ENCODE data around the gene VTI1A.
"Not testable (repeated sequence)": the region's sequence is repeated elsewhere in the genome, so short reads cannot be mapped to it uniquely, and the experiment has no call there.

Gene VTI1A

DNA sequence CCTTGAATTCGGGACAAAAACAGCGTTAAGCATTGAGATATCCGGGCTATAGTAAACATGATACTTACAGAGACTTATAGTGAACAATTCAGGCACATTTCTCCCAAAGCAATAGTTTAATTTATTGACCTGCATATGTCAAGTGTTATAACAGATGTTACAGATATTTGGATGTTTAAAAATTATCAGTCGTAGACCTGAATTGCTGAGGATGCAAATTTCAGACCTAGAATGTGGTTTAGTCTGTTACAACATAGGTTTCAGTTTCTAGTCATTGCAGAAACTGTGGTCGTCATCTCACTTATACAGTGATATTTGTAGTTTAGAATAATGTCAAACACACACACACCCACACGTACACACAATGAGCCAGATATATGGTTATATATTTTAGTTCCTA lies 85.2 kb downstream of the VTI1A start:
- TF ChIP-seq Cebpa-rat (IDR thresholded peaks at IDR 0.05): no peak
- no peak overlapping the region for H3K9ac ChIP-seq
- no peak overlapping the region for H3K4me3 ChIP-seq
- no peaks in the 10 kb centered on the region for H3K36me3 ChIP-seq
- H3K27ac ChIP-seq: no peak overlapping the region
- H3K4me1 ChIP-seq: 0 out of 2 replicates have a peak, but pooled peaks cover 4% of the 10 kb centered on the region
- no peaks in the 10 kb centered on the region for H3K9me3 ChIP-seq
- no peak overlapping the region for H3K4me2 ChIP-seq
- no peaks in the 10 kb centered on the region for H4K20me1 ChIP-seq
- H3K27me3 ChIP-seq: no peaks in the 10 kb centered on the region

DNA sequence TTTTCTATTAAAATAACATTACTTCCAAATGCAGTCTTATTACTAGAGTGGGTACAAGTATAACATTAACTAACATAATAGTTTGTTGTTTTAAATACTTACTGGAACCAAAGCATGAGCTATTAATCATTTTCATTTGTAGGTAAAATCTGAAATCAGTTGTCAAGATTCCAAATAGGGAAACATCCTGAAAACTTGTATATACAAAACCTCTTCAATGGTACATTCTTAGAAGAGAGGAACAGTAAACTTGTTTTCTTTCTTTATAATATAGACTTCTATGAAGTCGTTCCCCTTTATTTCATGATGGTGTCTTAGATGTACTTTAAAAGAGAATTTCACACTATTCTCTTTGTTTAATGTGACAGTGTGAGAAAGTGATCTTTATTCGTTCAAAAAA lies 85.9 kb downstream of the VTI1A start:
- H3K4me3 ChIP-seq: no peak overlapping the region
- H3K27me3 ChIP-seq: no peaks in the 10 kb centered on the region
- H4K20me1 ChIP-seq: no peaks in the 10 kb centered on the region
- peaks cover 2% of the 10 kb centered on the region; the same call in 1 of the 2 replicates for H3K36me3 ChIP-seq
- H3K9me3 ChIP-seq: no peaks in the 10 kb centered on the region
- H3K4me1 ChIP-seq: 0 out of 2 replicates have a peak, but pooled peaks cover 4% of the 10 kb centered on the region
- no peak overlapping the region for H3K27ac ChIP-seq
- no peak for TF ChIP-seq Cebpa-rat (IDR thresholded peaks at IDR 0.05)
- no peak overlapping the region for H3K9ac ChIP-seq
- H3K4me2 ChIP-seq: no peak overlapping the region

DNA sequence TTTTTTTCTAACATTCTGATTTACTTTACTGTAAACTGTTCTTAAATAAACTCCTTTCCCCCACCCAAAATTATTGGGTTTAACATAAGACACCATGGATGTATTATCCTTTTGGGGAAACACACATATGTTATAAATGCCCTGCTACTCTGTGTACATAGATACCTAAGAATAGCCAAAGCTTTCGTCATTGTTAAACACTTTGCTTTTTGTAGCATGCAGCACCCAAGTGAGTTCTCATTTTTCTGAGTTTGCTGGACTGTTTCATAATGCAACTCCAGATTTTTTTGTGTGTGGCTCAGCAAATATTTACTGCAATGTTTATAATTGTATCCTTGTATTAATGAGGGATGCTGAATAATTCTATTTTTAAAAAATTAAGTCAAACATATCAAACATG lies 86.9 kb downstream of the VTI1A start:
- H3K36me3 ChIP-seq: peaks cover 8% of the 10 kb centered on the region; the same call in 1 of the 2 replicates
- H4K20me1 ChIP-seq: no peaks in the 10 kb centered on the region
- TF ChIP-seq Cebpa-rat (IDR thresholded peaks at IDR 0.05): no peak
- no peaks in the 10 kb centered on the region for H3K27me3 ChIP-seq
- no peak overlapping the region for H3K9ac ChIP-seq
- no peak overlapping the region for H3K4me3 ChIP-seq
- no peaks in the 10 kb centered on the region for H3K9me3 ChIP-seq
- no peak overlapping the region for H3K27ac ChIP-seq
- H3K4me2 ChIP-seq: no peak overlapping the region
- 0 out of 2 replicates have a peak, but pooled peaks cover 4% of the 10 kb centered on the region for H3K4me1 ChIP-seq

DNA sequence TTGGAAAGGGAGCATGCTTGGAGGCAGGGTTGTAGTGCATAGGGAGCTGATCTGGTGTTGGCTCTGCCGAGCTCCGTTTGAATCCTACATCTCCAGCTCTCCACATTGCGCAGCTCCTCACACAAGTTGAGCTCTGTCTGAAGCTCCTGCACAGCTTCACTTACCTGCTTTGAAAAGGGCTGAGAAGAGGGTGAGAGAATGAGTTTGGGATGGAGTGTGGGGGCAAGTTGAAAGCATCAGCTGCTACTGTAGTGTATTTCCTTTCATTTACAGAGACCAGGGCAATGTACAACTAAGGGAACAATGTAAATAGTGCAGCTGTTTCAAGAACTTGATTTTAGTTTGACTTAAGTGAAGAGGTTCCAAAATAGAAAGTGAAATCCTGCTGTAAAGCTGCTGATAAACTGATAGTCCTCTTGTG lies 88.5 kb downstream of the VTI1A start:
- Histone ChIP-seq H3K27me3 (no peaks in the 10 kb centered on the region), H4K20me1 (no peaks in the 10 kb centered on the region), H3K4me1 (0 out of 2 replicates have a peak, but pooled peaks cover 4% of the 10 kb centered on the region), H3K36me3 (peaks cover 21% of the 10 kb centered on the region), H3K9ac (no peak overlapping the region), H3K4me2 (no peak overlapping the region), H3K4me3 (no peak overlapping the region), H3K27ac (no peak overlapping the region), H3K9me3 (no peaks in the 10 kb centered on the region)
- no peak for TF ChIP-seq Cebpa-rat (IDR thresholded peaks at IDR 0.05)

DNA sequence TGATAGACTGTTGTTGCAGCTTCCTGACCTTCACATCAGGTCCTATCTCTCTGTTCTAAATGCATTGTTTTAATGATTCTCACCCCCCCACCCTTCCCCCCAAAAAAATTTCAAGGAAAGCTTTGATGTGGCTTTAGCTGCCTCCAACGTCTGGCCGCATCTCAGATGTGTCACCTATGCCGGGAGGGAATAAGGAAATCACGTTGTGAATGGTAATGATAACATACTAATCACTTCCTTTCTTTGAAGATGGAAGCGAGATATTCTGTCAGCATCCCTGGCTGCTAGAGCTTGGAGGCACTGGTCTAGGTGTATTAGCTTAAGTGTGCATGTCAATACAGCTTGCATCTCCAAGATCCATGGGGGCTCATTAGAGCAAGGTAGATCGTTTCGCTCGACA lies 89.6 kb downstream of the VTI1A start:
- no peaks in the 10 kb centered on the region for H4K20me1 ChIP-seq
- H3K27ac ChIP-seq: no peak overlapping the region
- no peak for TF ChIP-seq Cebpa-rat (IDR thresholded peaks at IDR 0.05)
- H3K4me3 ChIP-seq: no peak overlapping the region
- 0 out of 2 replicates have a peak, but pooled peaks cover 4% of the 10 kb centered on the region for H3K4me1 ChIP-seq
- H3K9me3 ChIP-seq: no peaks in the 10 kb centered on the region
- no peak overlapping the region for H3K9ac ChIP-seq
- peaks cover 24% of the 10 kb centered on the region for H3K36me3 ChIP-seq
- no peak overlapping the region for H3K4me2 ChIP-seq
- H3K27me3 ChIP-seq: no peaks in the 10 kb centered on the region

DNA sequence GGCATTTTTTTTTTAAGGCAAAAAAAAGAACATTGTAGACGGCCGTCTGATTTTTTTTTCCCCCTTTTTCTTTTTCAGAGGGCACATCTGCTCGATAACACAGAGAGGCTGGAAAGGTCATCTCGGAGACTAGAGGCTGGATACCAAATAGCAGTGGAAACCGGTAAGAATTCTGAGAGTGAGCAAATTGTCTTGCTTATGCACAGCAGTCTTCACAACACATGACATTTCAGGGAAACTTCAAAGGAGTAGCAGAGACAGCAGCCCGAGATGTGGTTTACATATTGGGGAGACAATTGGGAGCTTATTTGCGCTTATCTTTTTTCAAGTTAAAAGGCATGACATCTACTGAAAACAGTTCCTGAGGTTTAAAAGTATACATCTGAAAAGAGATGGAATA lies 91.2 kb downstream of the VTI1A start:
- Histone ChIP-seq H3K27me3 (no peaks in the 10 kb centered on the region), H3K4me2 (no peak overlapping the region), H3K9me3 (no peaks in the 10 kb centered on the region), H3K4me3 (no peak overlapping the region), H3K9ac (no peak overlapping the region), H3K36me3 (peaks cover 34% of the 10 kb centered on the region), H3K4me1 (no peaks in the 10 kb centered on the region), H4K20me1 (no peaks in the 10 kb centered on the region), H3K27ac (no peak overlapping the region)
- no peak for TF ChIP-seq Cebpa-rat (IDR thresholded peaks at IDR 0.05)

DNA sequence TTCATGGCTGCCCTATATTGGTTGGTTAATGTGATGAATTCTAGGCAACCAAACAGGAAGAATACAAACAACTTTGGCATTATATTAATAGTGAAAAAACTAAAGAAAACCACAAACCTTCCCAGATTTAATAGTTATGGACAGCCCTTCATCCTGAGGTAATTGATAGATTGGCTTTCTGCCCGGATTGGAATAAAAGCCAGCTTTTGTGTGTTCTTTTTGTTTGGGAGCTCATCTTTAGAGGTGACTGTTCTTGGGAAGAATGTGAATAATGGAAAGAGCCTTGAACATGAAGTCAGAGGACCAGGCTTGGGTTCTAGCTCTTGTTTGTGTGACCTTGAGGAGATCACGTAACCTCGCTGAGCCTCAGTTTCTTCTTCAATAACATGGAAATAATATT lies 92.3 kb downstream of the VTI1A start:
- no peak overlapping the region for H3K9ac ChIP-seq
- no peaks in the 10 kb centered on the region for H3K4me1 ChIP-seq
- no peak for TF ChIP-seq Cebpa-rat (IDR thresholded peaks at IDR 0.05)
- H3K4me2 ChIP-seq: no peak overlapping the region
- H3K27me3 ChIP-seq: no peaks in the 10 kb centered on the region
- no peaks in the 10 kb centered on the region for H4K20me1 ChIP-seq
- peaks cover 10% of the 10 kb centered on the region for H3K9me3 ChIP-seq
- H3K27ac ChIP-seq: no peak overlapping the region
- no peak overlapping the region for H3K4me3 ChIP-seq
- H3K36me3 ChIP-seq: peaks cover 37% of the 10 kb centered on the region

DNA sequence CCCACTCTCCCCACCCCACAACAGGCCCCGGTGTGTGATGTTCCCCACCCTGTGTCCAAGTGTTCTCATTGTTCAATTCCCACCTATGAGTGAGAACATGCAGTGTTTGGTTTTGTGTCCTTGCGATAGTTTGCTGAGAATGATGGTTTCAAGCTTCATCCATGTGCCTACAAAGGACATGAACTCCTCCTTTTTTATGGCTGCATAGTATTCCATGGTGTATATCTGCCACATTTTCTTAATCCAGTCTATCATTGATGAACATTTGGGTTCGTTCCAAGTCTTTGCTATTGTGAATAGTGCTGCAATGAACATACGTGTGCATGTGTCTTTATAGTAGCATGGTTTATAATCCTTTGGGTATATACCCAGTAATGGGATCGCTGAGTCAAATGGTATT lies 95.8 kb downstream of the VTI1A start:
- not testable (repeated sequence) for H3K4me2 ChIP-seq, H3K4me3 ChIP-seq, H4K20me1 ChIP-seq, H3K9ac ChIP-seq, H3K27me3 ChIP-seq, H3K27ac ChIP-seq
- Histone ChIP-seq H3K36me3 (peaks cover 41% of the 10 kb centered on the region), H3K9me3 (peaks cover 15% of the 10 kb centered on the region), H3K4me1 (peaks cover 21% of the 10 kb centered on the region)

DNA sequence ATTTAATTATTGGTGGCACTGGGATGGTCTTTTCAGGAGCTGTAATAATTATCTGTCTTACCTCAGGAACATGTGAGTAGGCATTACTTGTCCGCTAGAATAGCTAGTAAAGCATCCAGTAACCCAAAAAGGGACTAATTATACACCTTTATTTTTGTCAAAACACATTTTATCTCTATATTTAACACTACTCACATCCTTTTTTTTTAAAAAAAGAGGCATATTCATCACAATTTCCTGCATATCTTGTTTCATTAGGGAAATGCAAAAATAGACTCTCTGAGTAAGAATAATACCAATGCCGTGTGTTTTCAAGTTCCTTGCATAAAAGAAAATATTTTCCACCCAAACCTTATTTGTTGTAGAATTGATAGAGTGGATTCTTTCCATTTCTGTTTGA lies 99.5 kb downstream of the VTI1A start:
- Histone ChIP-seq H3K4me3 (no peak overlapping the region), H4K20me1 (no peaks in the 10 kb centered on the region), H3K9ac (no peak overlapping the region), H3K27ac (0 out of 2 replicates have a peak overlapping the region, but pooled peaks have one; percentile 49), H3K4me1 (peaks cover 21% of the 10 kb centered on the region), H3K4me2 (peak overlapping the region; percentile 63), H3K27me3 (no peaks in the 10 kb centered on the region), H3K36me3 (peaks cover 18% of the 10 kb centered on the region), H3K9me3 (peaks cover 15% of the 10 kb centered on the region)
- TF ChIP-seq Cebpa-rat (IDR thresholded peaks at IDR 0.05): no peak

DNA sequence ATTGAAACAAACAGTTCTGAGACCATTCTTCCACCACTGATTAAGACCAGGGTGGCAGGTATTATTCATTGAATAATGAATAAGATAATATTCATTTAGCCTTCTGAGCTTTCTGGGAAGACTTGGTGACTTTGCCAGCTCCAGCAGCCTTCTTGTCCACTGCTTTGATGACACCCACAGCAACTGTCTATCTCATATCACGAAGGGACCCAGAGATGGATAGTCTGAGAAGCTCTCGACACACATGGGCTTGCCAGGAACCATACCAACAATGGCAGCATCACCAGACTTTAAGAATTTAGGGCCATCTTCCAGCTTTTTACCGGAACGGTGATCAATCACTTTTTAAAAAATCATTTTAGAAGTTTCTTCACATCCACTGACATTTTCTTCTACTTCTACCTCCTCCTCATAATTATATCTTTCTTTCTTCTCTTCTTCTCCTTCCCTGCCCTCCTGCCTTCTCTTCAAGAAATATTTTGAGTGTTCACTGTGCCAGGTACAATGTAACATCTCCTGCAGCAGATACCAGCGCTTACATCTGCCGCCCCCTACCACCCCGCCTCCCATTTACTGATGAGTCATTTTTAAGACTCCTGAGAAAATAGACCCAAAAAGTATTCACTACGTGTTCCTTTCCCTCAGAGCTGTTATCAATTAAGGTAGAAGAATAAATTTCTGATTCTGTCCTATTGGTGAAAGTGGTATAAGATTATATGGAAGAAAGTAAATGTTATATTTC lies 101.7 kb downstream of the VTI1A start:
- Histone ChIP-seq H3K27ac (no peak overlapping the region), H3K4me2 (no peak overlapping the region), H3K36me3 (peaks cover 8% of the 10 kb centered on the region), H3K9ac (no peak overlapping the region), H3K4me3 (no peak overlapping the region), H3K4me1 (peaks cover 21% of the 10 kb centered on the region), H3K27me3 (no peaks in the 10 kb centered on the region), H3K9me3 (peaks cover 12% of the 10 kb centered on the region), H4K20me1 (no peaks in the 10 kb centered on the region)
- TF ChIP-seq Cebpa-rat (IDR thresholded peaks at IDR 0.05): no peak
